Mucosa of stomach (tissue), 1 donor: ENCODE measurements around the gene PI4KA.
"Not testable (repeated sequence)": the region's sequence is repeated elsewhere in the genome, so short reads cannot be mapped to it uniquely, and the experiment has no call there.

Experiments used
- H3K27me3 ChIP-seq: one replicate; pipeline ENCODE4 v1.7.0; 2013; ENCODE audit warnings: mild to moderate bottlenecking, low read length; ENCODE audit not compliant: control insufficient read depth, insufficient read depth
- H3K36me3 ChIP-seq: one replicate; pipeline ENCODE4 v1.7.0; 2013; ENCODE audit warnings: low read length; ENCODE audit not compliant: control insufficient read depth, insufficient read depth
- H3K4me1 ChIP-seq: one replicate; pipeline ENCODE4 v1.7.0; 2013; ENCODE audit warnings: mild to moderate bottlenecking, low read length; ENCODE audit not compliant: control insufficient read depth, insufficient read depth
- H3K4me3 ChIP-seq: one replicate; pipeline ENCODE4 v1.7.0; 2013; ENCODE audit warnings: low read length
- H3K9ac ChIP-seq: one replicate; pipeline ENCODE4 v1.7.0; 2013; ENCODE audit warnings: mild to moderate bottlenecking, low read length, moderate library complexity
- H3K9me3 ChIP-seq: one replicate; pipeline ENCODE4 v1.7.0; 2013; ENCODE audit warnings: mild to moderate bottlenecking, low read length, moderate library complexity; ENCODE audit not compliant: control insufficient read depth
- donor health status: Pancreatic carcinoma.

Gene PI4KA

DNA sequence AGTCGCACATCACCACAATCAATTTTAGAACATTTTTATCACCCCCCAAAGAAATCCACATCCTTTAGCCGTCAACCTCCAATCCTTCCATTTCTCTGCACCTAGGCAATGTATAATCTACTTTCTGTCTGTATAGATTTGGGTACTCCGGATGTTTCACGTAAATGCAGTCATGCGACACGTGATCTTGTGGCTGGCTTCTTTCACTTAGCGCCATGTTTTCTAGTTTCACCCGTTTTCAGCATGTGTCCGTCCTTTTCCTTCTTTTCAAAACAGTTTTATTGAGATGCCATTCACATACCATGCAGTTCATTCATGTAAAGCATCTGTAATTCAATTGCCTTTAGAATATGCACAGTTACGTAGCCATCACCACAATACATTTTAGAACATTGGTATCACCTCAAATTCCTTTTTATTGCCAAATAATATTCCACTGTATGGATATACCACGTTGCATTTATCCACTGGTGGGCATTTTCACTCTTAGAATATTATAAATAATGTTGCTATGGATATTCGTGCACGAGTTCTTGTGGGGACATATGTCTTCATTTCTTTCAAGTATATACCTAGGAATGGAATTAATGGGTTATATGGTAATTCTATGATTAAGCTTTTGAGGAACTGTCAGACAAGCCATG, 179.7 kb downstream of the PI4KA start:
- not testable (repeated sequence) for H3K27me3 ChIP-seq, H3K9me3 ChIP-seq, H3K36me3 ChIP-seq, H3K9ac ChIP-seq, H3K4me3 ChIP-seq, H3K4me1 ChIP-seq

DNA sequence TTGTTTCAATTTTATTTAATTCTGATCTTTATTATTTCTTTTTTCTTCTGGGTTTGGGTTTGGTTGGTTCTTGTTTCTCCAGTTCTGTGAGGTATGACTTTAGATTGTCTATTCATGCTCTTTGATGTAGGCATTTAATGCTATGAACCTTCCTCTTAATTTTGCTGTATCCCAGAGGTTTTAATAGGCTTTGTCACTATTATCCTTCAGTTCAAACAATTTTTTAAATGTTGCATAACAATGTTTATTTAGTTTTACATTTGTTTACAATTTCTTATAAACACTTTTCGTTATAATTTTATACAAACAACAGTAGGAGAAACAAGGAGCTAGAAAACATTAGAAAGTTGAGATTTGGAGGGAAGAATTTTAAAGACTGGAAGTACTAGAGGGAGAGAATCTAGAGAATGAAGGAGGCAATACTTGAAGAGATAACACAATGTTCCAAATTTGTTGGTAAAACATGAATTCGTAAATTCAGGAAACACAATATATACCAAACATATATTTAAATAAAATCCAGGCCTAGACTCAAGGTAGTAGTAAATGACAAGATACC, 180.8 kb downstream of the PI4KA start:
- H3K9ac ChIP-seq, result no peak overlapping the region
- no peaks in the 10 kb centered on the region for H3K36me3 ChIP-seq

DNA sequence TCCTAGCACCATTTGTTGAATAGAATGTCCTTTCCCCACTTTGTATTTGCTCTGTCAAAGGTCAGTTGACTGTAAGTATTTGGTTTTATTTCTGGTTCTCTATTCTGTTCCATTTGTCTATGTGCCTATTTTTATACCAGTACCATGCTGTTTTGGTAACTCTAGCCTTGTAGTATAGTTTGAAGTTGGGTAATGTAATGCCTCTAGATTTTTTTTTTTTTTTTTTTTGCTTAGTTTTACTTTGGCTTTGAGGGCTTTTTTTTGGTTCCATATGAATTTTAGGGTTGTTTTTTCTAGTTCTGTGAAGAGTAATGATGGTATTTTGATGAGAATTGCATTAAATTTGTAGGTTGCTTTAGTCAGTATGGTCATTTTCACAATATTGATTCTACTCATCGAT, 183.0 kb downstream of the PI4KA start:
- H3K9me3 ChIP-seq, H3K9ac ChIP-seq, H3K27me3 ChIP-seq, H3K36me3 ChIP-seq, H3K4me3 ChIP-seq, H3K4me1 ChIP-seq: not testable (repeated sequence)

More for the DNA sequence above, 180.8 kb downstream of the PI4KA start:
- Histone ChIP-seq H3K4me3 (no peak overlapping the region), H3K4me1 (no peaks in the 10 kb centered on the region), H3K27me3 (no peaks in the 10 kb centered on the region), H3K9me3 (no peaks in the 10 kb centered on the region)

DNA sequence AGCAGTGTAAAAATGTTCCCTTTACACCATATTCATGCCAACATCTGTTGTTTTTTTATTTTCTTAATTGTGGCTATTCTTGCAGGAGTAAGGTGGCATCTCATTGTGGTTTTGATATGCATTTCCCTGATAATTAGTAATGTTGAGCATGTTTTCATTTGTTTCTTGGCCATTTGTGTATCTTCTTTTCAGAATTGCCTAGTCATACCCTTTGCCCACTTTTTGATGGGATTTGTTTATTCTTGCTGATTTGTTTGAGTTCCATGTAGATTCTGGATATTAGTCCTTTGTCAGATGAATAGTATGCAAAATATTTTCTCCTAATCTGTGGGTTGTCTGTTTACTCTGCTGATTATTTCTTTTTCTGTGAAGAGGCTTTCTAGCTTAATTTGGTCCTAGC, 183.6 kb downstream of the PI4KA start:
- Histone ChIP-seq H3K9me3 (no peaks in the 10 kb centered on the region), H3K4me1 (no peaks in the 10 kb centered on the region), H3K36me3 (no peaks in the 10 kb centered on the region), H3K4me3 (no peak overlapping the region), H3K9ac (no peak overlapping the region), H3K27me3 (no peaks in the 10 kb centered on the region)

DNA sequence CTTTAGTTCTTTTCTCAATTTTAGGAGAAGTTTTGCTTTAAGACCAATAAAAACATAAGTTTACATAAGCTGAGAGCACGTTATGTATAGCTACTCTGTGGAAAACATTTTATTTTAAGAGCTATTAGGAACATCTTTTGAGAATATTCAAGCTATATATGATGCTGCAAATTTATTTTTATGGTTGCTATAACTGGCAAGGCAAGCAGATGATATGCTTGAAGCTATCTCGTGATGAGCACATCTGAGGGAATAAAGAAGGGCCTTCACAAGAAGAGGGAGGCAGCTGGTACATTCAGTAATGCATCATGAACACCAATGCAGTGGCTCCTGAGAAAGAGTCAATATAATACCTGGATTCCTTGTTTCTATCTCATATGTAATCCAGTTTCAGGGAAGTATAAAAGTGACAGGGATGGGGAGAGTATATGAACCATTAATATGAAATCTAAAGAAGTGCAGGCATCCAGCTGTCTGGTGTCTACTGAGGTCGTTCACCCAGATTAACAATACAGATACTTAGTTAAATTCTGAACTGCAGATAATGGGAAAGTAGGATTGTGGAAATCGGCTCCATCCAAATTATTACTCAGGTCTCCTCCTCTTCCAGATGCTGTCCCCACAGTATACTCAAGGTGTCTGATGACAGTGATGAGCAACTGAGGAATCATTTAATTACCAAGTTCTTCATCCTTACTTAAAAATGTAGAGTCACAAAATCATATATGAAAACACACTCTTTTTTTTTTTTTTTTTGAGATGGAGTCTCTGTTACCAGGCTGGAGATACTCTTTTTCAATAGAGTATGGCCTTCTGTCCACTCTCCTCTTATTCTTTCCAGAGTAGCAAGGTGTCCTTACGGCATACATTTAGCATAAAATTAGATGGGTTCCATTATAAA, 185.1 kb downstream of the PI4KA start:
- H3K4me3 ChIP-seq, result no peak overlapping the region
- no peaks in the 10 kb centered on the region for H3K36me3 ChIP-seq
- no peaks in the 10 kb centered on the region for H3K9me3 ChIP-seq
- H3K9ac ChIP-seq, result no peak overlapping the region
- H3K4me1 ChIP-seq, result no peaks in the 10 kb centered on the region
- H3K27me3 ChIP-seq, result no peaks in the 10 kb centered on the region

DNA sequence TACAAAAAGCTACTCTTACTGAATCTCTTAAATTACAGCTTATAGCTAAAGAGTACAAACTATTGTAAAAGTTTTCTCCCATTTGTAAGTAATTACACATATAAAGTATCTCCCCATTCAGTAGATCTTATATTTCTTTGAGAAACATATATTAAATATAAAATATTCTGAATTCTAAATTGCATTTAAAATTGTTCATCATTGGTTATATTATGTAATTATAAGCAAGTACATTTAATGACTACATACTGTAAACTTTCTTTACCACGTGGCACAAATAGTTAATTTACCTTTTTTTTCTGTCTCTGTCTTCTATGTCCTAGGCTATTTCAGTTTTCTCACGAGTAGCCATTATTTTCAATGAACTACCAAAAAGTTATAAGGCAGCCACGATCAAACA, 185.9 kb downstream of the PI4KA start:
- H3K9me3 ChIP-seq, result no peaks in the 10 kb centered on the region
- no peaks in the 10 kb centered on the region for H3K4me1 ChIP-seq
- no peak overlapping the region for H3K9ac ChIP-seq
- H3K27me3 ChIP-seq, result no peaks in the 10 kb centered on the region
- no peak overlapping the region for H3K4me3 ChIP-seq
- no peaks in the 10 kb centered on the region for H3K36me3 ChIP-seq

DNA sequence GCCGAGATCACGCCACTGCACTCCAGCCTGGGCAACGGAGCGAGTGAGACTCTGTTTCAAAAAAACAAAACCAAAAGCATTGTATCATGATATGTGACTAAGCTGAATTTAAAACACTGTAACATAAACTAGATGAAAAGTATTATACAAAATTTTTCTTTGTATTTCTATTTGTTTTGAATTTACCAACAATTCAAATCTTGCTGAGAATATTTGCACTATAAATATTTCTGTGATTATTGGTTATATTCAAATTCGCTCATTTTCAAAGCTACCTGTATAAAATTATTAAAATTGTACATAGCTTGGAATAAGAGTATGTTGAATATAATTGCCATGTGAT, 186.6 kb downstream of the PI4KA start:
- H3K4me1 ChIP-seq, result no peaks in the 10 kb centered on the region
- H3K9ac ChIP-seq, result no peak overlapping the region
- no peaks in the 10 kb centered on the region for H3K36me3 ChIP-seq
- no peaks in the 10 kb centered on the region for H3K9me3 ChIP-seq
- no peak overlapping the region for H3K4me3 ChIP-seq
- no peaks in the 10 kb centered on the region for H3K27me3 ChIP-seq

DNA sequence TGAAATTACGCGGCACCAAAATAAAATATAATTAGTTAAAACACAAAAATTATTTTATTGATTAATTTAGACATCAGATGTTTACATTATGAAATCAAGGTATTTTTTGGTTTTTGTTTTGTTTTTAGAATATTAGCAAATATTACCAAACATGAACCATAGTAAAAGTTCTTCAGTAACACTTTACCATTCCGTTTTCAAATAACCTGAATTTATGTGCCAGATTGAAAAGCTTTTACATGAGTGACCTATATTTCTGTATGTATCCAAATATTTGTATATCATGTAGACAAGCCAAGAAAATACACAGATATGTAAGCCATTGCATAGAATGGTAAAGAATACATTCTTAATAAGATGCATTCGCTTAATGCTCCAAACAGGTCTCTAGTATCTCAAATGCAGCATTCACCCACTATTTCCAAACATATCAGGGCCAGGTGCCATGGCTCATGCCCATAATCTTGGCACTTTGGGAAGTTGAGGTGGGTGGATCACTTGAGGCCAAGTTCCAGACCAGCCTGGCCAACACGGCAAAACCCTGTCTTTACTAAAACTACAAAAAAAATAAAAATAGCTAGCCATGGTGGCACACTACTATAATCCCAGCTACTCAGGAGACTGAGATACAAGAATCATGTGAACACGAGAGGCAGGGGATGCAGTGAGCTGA, 187.1 kb downstream of the PI4KA start:
- no peak overlapping the region for H3K9ac ChIP-seq
- no peaks in the 10 kb centered on the region for H3K27me3 ChIP-seq
- H3K9me3 ChIP-seq, result no peaks in the 10 kb centered on the region
- H3K4me3 ChIP-seq, result no peak overlapping the region
- H3K36me3 ChIP-seq, result no peaks in the 10 kb centered on the region
- H3K4me1 ChIP-seq, result no peaks in the 10 kb centered on the region

DNA sequence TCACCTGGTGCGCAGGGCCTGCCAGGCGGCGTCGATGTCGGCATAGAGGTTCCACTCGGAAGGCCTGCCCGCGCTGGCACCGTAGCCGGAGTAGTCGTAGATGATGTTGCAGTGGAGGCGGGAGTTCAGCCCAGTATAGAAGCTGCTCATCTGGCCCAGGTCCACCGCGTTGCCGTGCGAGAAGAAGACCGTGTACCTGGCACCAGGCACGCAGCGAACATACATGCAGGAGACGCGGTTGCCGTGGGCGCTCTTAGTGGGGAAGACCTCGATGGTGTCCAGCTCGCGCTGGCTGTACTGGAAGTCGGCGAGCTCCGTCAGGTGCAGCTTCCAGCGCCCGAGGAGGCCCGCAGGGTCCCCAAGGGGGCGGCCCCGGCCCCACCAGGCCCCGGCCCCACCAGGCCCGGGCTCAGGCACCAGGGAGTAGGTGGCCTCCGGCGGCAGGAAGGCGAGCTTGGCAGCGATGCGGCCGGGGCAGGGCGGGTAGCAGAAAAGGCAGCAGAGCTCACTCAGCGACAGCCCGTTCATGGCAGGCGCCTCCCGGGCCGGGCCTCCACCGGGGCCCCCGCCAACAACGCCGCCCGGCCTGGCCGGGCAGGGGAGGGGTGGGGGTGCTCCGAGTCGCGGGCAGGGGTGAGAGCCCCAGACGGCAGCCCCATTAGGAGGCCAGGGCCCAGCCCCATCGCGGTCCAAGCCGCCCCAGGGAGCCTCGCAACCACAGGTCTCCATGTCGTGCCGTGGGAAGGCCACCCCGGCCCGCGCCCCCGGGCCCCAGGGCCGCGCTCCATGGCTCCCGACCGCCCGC, 188.0 kb downstream of the PI4KA start:
- H3K9me3 ChIP-seq, H3K36me3 ChIP-seq, H3K27me3 ChIP-seq, H3K9ac ChIP-seq, H3K4me3 ChIP-seq, H3K4me1 ChIP-seq: not testable (repeated sequence)

DNA sequence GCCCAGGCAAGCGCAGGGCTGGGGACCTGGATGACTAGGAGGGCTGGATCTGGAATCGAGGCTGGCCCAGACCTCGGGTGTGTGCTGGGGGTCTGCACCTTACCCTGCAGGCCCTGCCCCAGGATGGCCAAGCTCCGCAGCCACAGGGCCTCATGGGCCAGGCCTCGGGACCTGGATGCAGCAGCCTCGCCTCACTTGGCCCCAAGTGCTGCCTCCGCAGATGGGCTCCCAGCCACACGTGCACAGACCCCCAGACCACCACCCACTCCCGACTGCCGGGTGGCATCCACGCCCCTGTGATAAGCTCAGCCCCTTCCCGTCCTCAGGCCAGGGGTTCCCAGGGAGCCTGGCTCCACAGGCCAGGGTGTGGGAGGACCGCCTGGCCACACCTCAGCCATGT, 188.7 kb downstream of the PI4KA start:
- not testable (repeated sequence) for H3K9ac ChIP-seq, H3K27me3 ChIP-seq, H3K9me3 ChIP-seq, H3K4me3 ChIP-seq, H3K4me1 ChIP-seq, H3K36me3 ChIP-seq

DNA sequence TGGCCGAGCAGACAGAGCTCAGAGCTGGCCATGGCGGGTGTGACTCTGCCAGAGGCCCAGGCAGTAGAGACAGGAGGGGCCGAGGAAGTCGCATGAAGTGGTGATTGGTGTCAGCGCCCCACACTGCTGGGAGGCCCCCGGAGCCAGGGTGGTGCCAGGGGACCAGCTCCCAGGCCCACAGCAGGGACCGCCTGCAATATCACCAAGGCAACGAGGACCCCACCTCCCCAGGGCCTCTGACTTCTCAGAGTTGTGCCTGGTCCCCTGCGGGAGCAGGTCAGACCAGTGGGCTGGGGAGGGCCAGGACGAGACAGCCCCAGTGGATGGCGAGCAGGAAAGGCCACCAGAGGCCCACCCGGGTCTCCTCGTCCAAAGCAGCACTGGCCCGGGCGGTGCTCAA, 189.1 kb downstream of the PI4KA start:
- not testable (repeated sequence) for H3K9me3 ChIP-seq, H3K4me1 ChIP-seq, H3K9ac ChIP-seq, H3K36me3 ChIP-seq, H3K4me3 ChIP-seq, H3K27me3 ChIP-seq
